Activated effector memory CD4-positive, alpha-beta T cell treated with Interleukin-2 at 50 U/mL for 16 hours (primary cell): ENCODE results near the gene ATP6V0B.

Experiments used
- DNase-seq: peaks from one replicate; pipeline ENCODE4 v3.0.0-alpha.2; 2020

ATP6V0B gene

GRCh38 chr1:43946236-43947060, 28.3 kb upstream of the ATP6V0B start, which contains the start of gene IPO13:
IPO13 (plus strand) TSS chr1:43946950; CDS start chr1:43947601, 651 bp downstream.
- peak; percentile 95 for DNase-seq

GRCh38 chr1:43947061-43947873, 27.5 kb upstream of the ATP6V0B start:
- no peak for DNase-seq

GRCh38 chr1:43947874-43948437, 26.8 kb upstream of the ATP6V0B start:
- no peak for DNase-seq

DNA sequence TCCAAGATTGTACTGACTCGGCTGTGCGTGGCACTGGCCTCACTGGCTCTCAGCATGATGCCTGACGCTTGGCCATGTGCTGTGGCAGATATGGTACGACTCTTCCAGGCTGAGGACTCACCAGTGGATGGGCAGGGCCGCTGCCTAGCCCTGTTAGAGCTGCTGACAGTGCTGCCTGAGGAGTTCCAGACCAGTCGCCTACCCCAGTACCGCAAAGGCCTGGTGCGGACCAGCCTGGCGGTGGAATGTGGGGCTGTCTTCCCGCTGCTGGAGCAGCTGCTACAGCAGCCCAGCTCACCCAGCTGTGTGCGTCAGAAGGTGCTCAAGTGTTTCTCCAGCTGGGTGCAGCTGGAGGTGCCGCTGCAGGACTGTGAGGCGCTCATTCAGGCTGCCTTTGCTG, 25.1 kb upstream of the ATP6V0B start:
- no peak for DNase-seq

DNA sequence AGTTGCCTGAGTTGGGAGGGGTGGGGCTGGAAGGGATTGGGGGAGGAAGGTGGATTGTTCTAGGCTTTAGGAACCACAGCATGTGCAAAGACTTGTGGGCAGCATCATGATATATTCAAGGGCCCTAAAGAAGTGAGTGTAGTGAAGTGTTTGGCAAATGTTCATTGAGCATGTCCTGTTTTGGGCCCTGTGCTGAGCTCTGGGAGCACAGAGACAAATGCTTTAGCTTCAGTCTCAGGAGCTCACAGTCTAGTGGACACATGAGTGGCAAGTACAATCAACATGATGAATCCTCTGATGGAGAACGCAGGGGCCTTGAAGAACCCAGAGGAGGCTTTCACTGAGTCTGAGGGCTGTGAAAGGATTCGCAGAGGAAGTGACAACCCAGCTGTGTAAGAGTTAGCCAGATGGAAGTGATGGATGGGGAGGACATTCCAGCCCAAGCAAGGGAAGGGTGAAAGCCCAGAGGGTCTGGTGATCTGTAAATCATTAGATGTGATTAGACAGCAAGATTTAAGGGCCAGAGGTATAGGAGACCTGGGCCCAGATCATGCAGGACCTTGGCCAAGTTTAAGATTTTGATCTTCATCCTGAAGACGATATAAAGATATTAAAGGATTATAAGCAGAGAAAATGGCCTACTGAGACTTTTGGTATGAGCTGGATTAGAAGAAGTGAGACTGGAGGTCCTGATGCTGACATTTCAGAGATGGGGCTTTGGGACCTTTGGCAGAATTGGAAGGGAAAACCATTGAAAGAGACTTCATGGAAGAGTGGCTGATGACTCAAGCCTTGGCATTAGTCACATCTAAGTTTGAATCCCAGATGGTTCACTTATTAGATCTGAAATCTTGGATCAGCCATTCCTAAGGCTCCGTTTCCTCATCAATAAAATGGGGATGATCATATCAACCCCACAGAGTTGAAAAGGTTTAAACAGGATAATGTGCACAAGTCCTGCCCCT, 23.5 kb upstream of the ATP6V0B start:
- no peak for DNase-seq

- no peak for DNase-seq
Measured at GRCh38 chr1:43952731-43953346, 21.9 kb upstream of the ATP6V0B start.

DNA sequence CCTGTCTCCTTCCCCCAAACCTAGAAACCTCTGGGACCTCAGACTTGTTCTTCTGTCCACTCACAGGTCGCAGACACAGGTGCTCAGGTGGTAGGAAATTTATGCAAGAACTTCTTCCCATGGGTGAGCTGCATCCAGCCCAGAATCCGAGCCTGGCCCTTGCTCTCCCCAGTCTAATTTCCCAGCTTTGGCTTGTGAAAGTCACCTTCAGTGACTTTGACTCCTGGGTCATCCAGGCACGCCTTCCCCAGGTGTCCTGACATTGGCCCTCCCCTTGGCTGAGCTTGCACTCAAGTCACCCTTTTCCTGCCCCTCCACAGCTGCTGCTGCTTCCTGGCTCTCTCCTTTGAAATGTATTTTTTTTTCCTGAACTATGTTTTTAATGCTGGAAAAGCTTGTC, 21.4 kb upstream of the ATP6V0B start:
- DNase-seq: no peak

GRCh38 chr1:43954036-43954435, 20.7 kb upstream of the ATP6V0B start:
- DNase-seq: no peak

GRCh38 chr1:43956234-43956633, 18.5 kb upstream of the ATP6V0B start:
- DNase-seq: no peak

- DNase-seq: no peak
Measured at GRCh38 chr1:43957407-43958040, 17.2 kb upstream of the ATP6V0B start.

GRCh38 chr1:43958351-43959255, 16.2 kb upstream of the ATP6V0B start:
- DNase-seq: no peak

GRCh38 chr1:43960798-43961197, 14.0 kb upstream of the ATP6V0B start:
- no peak for DNase-seq

DNA sequence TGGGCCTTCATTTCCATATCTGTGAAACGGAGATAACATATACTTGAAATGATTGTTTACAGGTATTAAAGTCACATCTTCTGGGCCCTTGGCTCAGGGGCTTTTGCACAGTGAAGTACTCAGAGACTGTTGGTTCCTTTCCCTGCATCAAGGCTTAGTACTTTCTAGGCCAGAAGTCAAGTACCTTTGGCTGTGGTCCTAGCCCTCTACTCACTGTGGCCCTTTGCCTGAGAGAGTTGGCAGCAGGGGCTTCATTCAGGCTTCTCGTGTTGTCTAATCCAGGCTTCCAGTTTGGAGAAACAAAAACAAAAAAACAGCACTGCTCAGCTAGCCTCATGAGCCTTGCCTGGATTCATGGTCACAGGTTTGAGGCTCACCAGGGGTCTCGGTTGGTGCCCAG, 13.1 kb upstream of the ATP6V0B start:
- DNase-seq: no peak

DNA sequence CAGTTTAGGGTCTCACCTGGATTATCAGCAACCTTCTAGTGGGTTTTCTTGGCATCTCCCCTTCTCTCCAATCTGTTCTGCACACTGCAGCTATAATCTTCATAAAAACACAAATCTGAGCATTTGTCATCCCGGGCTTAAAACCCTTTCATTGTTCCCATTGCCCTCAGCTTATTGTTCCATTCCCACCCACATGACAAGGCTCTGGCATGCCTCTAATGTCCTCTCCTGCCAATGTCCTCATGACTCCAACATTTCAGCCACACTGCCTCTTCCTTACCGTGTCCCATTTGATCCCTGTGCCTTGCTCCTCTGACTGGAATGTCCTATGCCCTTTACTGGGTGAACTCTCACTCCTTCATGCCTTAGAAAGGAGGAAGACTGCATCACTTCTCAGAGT, 12.4 kb upstream of the ATP6V0B start:
- no peak for DNase-seq

DNA sequence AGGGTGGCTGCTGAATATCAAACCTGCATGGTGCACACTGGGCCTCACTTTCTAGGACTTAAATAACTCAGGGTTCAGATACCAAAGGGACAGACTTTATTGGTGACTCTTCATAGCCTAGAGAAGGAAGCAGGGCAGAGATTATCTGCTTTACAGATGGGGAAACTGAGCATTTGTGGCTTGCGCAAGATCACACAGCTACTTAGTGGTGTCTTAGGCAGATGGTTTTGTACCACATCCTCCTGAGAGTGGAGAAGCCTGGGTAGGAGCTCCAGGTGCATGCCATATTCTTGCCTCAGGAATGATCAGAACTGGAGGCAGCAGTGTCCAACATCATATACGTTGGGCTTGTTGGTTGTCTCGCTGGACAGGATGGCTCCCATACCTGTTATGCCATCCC, 11.8 kb upstream of the ATP6V0B start:
- no peak for DNase-seq

DNA sequence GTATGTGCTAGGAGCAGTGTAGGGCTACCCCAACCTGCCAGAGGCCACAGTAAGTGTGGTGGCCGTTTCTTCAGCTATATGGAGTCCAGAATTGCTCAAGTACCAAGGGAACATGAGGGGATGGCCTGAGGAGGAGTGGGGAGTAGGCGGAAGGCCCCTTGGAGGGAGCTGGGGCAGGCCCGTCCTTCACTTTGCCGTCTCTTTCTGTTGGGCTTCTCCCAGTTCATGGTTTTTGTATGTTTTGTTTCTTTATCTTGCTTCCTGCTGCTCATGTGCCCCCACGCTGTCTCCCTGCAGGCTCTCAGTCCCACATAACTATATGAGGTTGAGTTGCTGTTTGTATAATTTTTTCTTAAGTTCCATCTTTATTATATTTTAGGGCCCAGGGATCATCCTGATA, 10.9 kb upstream of the ATP6V0B start:
- DNase-seq: no peak

- DNase-seq: no peak
Measured at GRCh38 chr1:43965316-43965715, 9.4 kb upstream of the ATP6V0B start.

- no peak for DNase-seq
Measured at GRCh38 chr1:43968348-43968948, 6.3 kb upstream of the ATP6V0B start.

GRCh38 chr1:43969416-43969745, 5.4 kb upstream of the ATP6V0B start:
- DNase-seq: no peak
